Stomach (tissue), 9 donors: ENCODE data around the gene NRCAM. TPM values are rescaled to one million over a fixed set of nuclear protein-coding genes. Genes with fewer than 3 reads are reported as not detected.
A peak's percentile ranks its signal among the peaks of the same experiment; 100 is the strongest.

Source experiments
- DNase-seq, 2 donors: peaks; one replicate each; pipeline versions ENCODE4 v3.0.0 to v3.0.0-alpha.2; 2013 to 2019
- H3K27ac ChIP-seq, 5 donors: fragments of 200-600 bp in 4 of 5; sonication (generic) in 4 of 5; one replicate each; pipeline ENCODE4 v1.5.1; 2013 to 2019; ENCODE audit warnings: mild to moderate bottlenecking in 1 of 5, moderate library complexity in 1 of 5
- H3K27me3 ChIP-seq, 3 donors: fragments of 200-600 bp; sonication (generic); one replicate each; pipeline ENCODE4 v1.5.1; 2017 to 2019; ENCODE audit warnings: mixed run types in 1 of 3
- H3K36me3 ChIP-seq, 4 donors: fragments of 200-600 bp; sonication (generic); 1 replicate in 3 of 4; 2 replicates in 1 of 4; pipeline ENCODE4 v1.5.1; 2016 to 2019
- H3K4me1 ChIP-seq, 4 donors: fragments of 200-600 bp; sonication (generic); one replicate each; pipeline ENCODE4 v1.5.1; 2016 to 2019
- H3K4me3 ChIP-seq, 4 donors: fragments of 200-600 bp; sonication (generic) in 3 of 4; one replicate each; pipeline ENCODE4 v1.5.1; 2016 to 2019; ENCODE audit warnings: mild to moderate bottlenecking in 1 of 4
- H3K9me3 ChIP-seq, 4 donors: fragments of 200-600 bp; sonication (generic); one replicate each; pipeline ENCODE4 v1.5.1; 2016 to 2019
- CTCF ChIP-seq, 7 experiments: fragments of 450-650 bp in 4 of 7; fragments of 200-600 bp in 3 of 7; sonication (generic) in 3 of 7; IDR thresholded peaks; one replicate each; pipeline ENCODE4 v1.5.1; 2016 to 2019; ENCODE audit warnings: antibody characterized with exemption in 7 of 7, control low read depth in 2 of 7, mild to moderate bottlenecking in 1 of 7
- EP300 ChIP-seq: sonication (generic); formaldehyde crosslinking; IDR thresholded peaks from one replicate; pipeline ENCODE4 v1.6.1; 2017; ENCODE audit warnings: antibody characterized with exemption
- POLR2A ChIP-seq, 4 donors: fragments of 450-650 bp; IDR thresholded peaks; one replicate each; pipeline ENCODE4 v1.6.1; 2016; ENCODE audit warnings: antibody characterized with exemption in 4 of 4, control low read depth in 2 of 4, mild to moderate bottlenecking in 1 of 4, moderate library complexity in 1 of 4
- POLR2AphosphoS5 ChIP-seq, 3 donors: sonication (generic); formaldehyde crosslinking; IDR thresholded peaks; one replicate each; pipeline ENCODE4 v1.6.1; 2016; ENCODE audit warnings: antibody characterized with exemption in 3 of 3
- WGBS, 5 donors: extraction: QIAGEN DNeasy Blood & Tissue Kit in 3 of 5; methylation state at CpG; one replicate each; pipeline versions ENCODE4 v1.1.5 to v1.1.7; 2013 to 2018; 5-methylcytosine and 5-hydroxymethylcytosine counted together
- intact Hi-C: fragments of 100-400 bp; cut with DNase I; formaldehyde crosslinking; loops from one replicate; pipeline ENCODE4 v1.15.1; 2023; ENCODE audit warnings: low total_unique reads
- polyA plus RNA-seq, 3 donors: library from polyadenylated mRNA; stranded (reverse); fragments of 200-250 nt; gene quantifications; one replicate each; pipeline ENCODE4 v1.2.3, GENCODE V29; 2013
- total RNA-seq, 5 donors: library from RNA; depleted of rRNA; stranded (reverse); fragments of >200 nt; gene quantifications; one replicate each; pipeline versions ENCODE4 v1.1.0 to v1.2.3, GENCODE V29; 2014 to 2016
- donor health status: healthy with polysubstance abuse.
- donor health status: Bipolar disorder and iron deficiency.
- donor health status: healthy.

The NRCAM gene
- total and polyA plus RNA-seq, 8 donors = 1.2 to 9.4 (median 2.3) TPM

GRCh38 chr7:108181073-108181985 is 274.9 kb downstream of the NRCAM start:
- H3K4me1 ChIP-seq = no peaks in the 10 kb centered on the region
- no peaks in the 10 kb centered on the region for H3K9me3 ChIP-seq
- H3K36me3 ChIP-seq = no peaks in the 10 kb centered on the region
- peak in 1 of 2 donors; percentile 84 for DNase-seq
- TF ChIP-seq CTCF (IDR thresholded peaks at IDR 0.05) = peak in 5 of 7 experiments; percentile 58 to 86 (median 79)
- no peak for TF ChIP-seq POLR2A (IDR thresholded peaks at IDR 0.05)
- 54 to 65% (median 59%) methylated on average over 8 of the region's 8 CpGs for WGBS, 5 donors
- H3K27me3 ChIP-seq = no peaks in the 10 kb centered on the region
- intact Hi-C loops = loop anchor here (10.0 kb wide), 1 partner anchor 273 kb away; the partner anchor contains the start of gene NRCAM
- no peak overlapping the region for H3K4me3 ChIP-seq
- H3K27ac ChIP-seq = no peak overlapping the region

GRCh38 chr7:108178398-108178797 is 277.8 kb downstream of the NRCAM start:
- no peak overlapping the region for H3K27ac ChIP-seq
- no peaks in the 10 kb centered on the region for H3K36me3 ChIP-seq
- 30 to 40% (median 31%) methylated on average over 3 of the region's 3 CpGs for WGBS, 5 donors
- TF ChIP-seq EP300 = no peak
- TF ChIP-seq POLR2A (IDR thresholded peaks at IDR 0.05) = no peak
- TF ChIP-seq CTCF (IDR thresholded peaks at IDR 0.05) = no peak
- TF ChIP-seq POLR2AphosphoS5 (IDR thresholded peaks at IDR 0.05) = no peak
- H3K27me3 ChIP-seq = no peaks in the 10 kb centered on the region
- intact Hi-C loops = no loop called here
- H3K4me3 ChIP-seq = no peak overlapping the region
- DNase-seq = peak; percentile 48 to 64
- H3K9me3 ChIP-seq = no peaks in the 10 kb centered on the region
- no peaks in the 10 kb centered on the region for H3K4me1 ChIP-seq

- Histone ChIP-seq H3K9me3 (no peaks in the 10 kb centered on the region), H3K36me3 (no peaks in the 10 kb centered on the region), H3K27me3 (no peaks in the 10 kb centered on the region), H3K27ac (no peak overlapping the region), H3K4me1 (peaks cover 0 to 8% (median 3%) of the 10 kb centered on the region in 4 donors), H3K4me3 (no peak overlapping the region)
- 88 to 95% (median 93%) methylated on average over 8 of the region's 8 CpGs for WGBS, 5 donors
- no peak for DNase-seq
- TF ChIP-seq EP300 (no peak), CTCF (IDR thresholded peaks at IDR 0.05) (no peak), POLR2AphosphoS5 (IDR thresholded peaks at IDR 0.05) (no peak), POLR2A (IDR thresholded peaks at IDR 0.05) (no peak)
- intact Hi-C loops = no loop called here
Observed at GRCh38 chr7:108171164-108171563, 285.1 kb downstream of the NRCAM start.

- DNase-seq = no peak
- peaks cover 0 to 8% (median 3%) of the 10 kb centered on the region in 4 donors for H3K4me1 ChIP-seq
- no peak overlapping the region for H3K27ac ChIP-seq
- intact Hi-C loops = no loop called here
- no peaks in the 10 kb centered on the region for H3K36me3 ChIP-seq
- WGBS, 5 donors = 70 to 77% (median 76%) methylated on average over 5 of the region's 5 CpGs
- H3K4me3 ChIP-seq = no peak overlapping the region
- H3K9me3 ChIP-seq = no peaks in the 10 kb centered on the region
- TF ChIP-seq CTCF (IDR thresholded peaks at IDR 0.05) = no peak
- TF ChIP-seq POLR2A (IDR thresholded peaks at IDR 0.05) = no peak
- no peak for TF ChIP-seq POLR2AphosphoS5 (IDR thresholded peaks at IDR 0.05)
- TF ChIP-seq EP300 = no peak
- no peaks in the 10 kb centered on the region for H3K27me3 ChIP-seq
Observed at GRCh38 chr7:108170251-108170650, 286.0 kb downstream of the NRCAM start.
